PC-9 (cell line): ENCODE measurements around the gene PHF3. TPM values are rescaled to one million over a fixed set of nuclear protein-coding genes. Genes with fewer than 3 reads are reported as not detected.

ENCODE experiments used
- BruUV-seq: library from RNA; stranded (reverse); fragments of 400-500 nt; replicated peaks from 2 replicates; lab custom pipeline; 2021; lab: Mats Ljungman, UMichigan
- CTCF ChIA-PET: fragments of 300-600 bp; sonication (Branson Sonifier 250); formaldehyde crosslinking; loops from one replicate; lab custom pipeline; 2022; ENCODE audit warnings: antibody characterized with exemption; lab: Charles Lee
- POLR2A ChIA-PET: fragments of 300-600 bp; sonication (Branson Sonifier 250); formaldehyde crosslinking; loops from one replicate; lab custom pipeline; 2022; ENCODE audit warnings: antibody characterized with exemption; ENCODE audit not compliant: unreplicated experiment; lab: Charles Lee
- DNase-seq, 2 experiments: peaks; one replicate each; pipeline versions ENCODE4 v3.0.0 to v3.0.0-alpha.2; 2015 to 2022; ENCODE audit warnings: mixed read lengths in 1 of 2
- H2AFZ ChIP-seq: fragments of 200-600 bp; sonication (generic); 2 replicates; pipeline ENCODE4 v1.8.1; 2017; ENCODE audit warnings: antibody characterized with exemption
- H3F3A ChIP-seq: fragments of 200-600 bp; sonication (generic); 2 replicates; pipeline ENCODE4 v1.8.1; 2017; ENCODE audit warnings: antibody characterized with exemption, mild to moderate bottlenecking, low read depth; ENCODE audit not compliant: insufficient read depth
- H3K27ac ChIP-seq: fragments of 200-600 bp; sonication (generic); 2 replicates; pipeline ENCODE4 v1.6.1; 2016; ENCODE audit warnings: mixed run types
- H3K27me3 ChIP-seq: fragments of 200-600 bp; sonication (generic); 2 replicates; pipeline ENCODE4 v1.6.1; 2016; ENCODE audit warnings: low read depth, mixed run types; ENCODE audit not compliant: insufficient read depth
- H3K36me3 ChIP-seq: fragments of 200-600 bp; sonication (generic); 2 replicates; pipeline ENCODE4 v1.6.1; 2016; ENCODE audit warnings: low read depth, mixed run types
- H3K4me1 ChIP-seq: fragments of 200-600 bp; sonication (generic); replicated peaks from 2 replicates; pipeline ENCODE4 v1.6.1; 2016; ENCODE audit warnings: mixed run types; ENCODE audit not compliant: insufficient read depth
- H3K4me2 ChIP-seq: fragments of 200-600 bp; sonication (generic); 2 replicates; pipeline ENCODE4 v1.6.1; 2017; ENCODE audit warnings: mixed run types
- H3K4me3 ChIP-seq: fragments of 200-600 bp; sonication (generic); 2 replicates; pipeline ENCODE4 v1.6.1; 2016; ENCODE audit warnings: mixed run types
- H3K79me2 ChIP-seq: fragments of 200-600 bp; sonication (generic); 2 replicates; pipeline ENCODE4 v1.6.1; 2017; ENCODE audit warnings: low read depth, mixed run types
- H3K9me2 ChIP-seq: fragments of 200-600 bp; sonication (generic); 2 replicates; pipeline ENCODE4 v1.8.1; 2017; ENCODE audit warnings: mild to moderate bottlenecking; ENCODE audit not compliant: insufficient read depth
- H3K9me3 ChIP-seq: fragments of 200-600 bp; sonication (generic); 2 replicates; pipeline ENCODE4 v1.8.1; 2016; ENCODE audit warnings: low read depth; ENCODE audit not compliant: insufficient read depth
- H4K20me1 ChIP-seq: fragments of 200-600 bp; sonication (generic); 2 replicates; pipeline ENCODE4 v1.8.1; 2017; ENCODE audit not compliant: insufficient read depth
- CTCF ChIP-seq: fragments of 200-600 bp; sonication (generic); conservative IDR thresholded peaks from 2 replicates; pipeline ENCODE4 v1.6.1; 2017; ENCODE audit warnings: mixed run types, antibody characterized with exemption, mild to moderate bottlenecking, moderate library complexity
- EZH2 ChIP-seq: fragments of 200-600 bp; sonication (generic); IDR thresholded peaks from 2 replicates; pipeline ENCODE4 v1.8.0; 2017; ENCODE audit warnings: antibody characterized with exemption, low read depth
- intact Hi-C: fragments of 100-400 bp; cut with micrococcal nuclease; formaldehyde crosslinking; loops from one replicate; pipeline ENCODE4 v1.10.0; 2022; ENCODE audit not compliant: unreplicated experiment
- total RNA-seq: library from RNA; stranded (reverse); gene quantifications from 2 replicates; pipeline ENCODE4 v1.2.3, GENCODE V29; 2021

PHF3 gene
- total RNA-seq, 1 experiment from 2014 or later = 67.1 TPM

DNA sequence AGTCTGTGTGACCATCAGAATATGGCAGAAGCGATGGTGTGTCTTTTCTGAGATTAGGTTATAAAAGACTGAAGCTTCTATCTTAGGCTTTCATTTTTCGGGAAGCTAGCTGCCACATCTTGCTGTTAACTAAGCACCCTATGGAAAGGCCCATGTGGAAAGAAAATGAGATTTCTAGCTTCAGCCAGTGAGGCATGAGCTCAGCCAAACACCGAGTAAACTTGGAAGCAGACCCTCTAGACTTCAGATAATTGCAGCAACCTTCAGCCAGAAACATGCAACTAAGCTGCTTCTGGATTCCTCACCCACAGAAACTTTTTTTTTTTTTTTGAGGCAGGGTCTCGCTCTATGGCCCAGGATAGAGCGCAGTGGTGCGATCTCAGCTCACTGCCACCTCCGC is 42.7 kb upstream of the PHF3 start:
- intact Hi-C loops = no loop called here
- Histone ChIP-seq H3K36me3 (no peaks in the 10 kb centered on the region), H3K4me1 (peaks cover 5% of the 10 kb centered on the region), H3K9me2 (no peaks in the 10 kb centered on the region), H4K20me1 (no peaks in the 10 kb centered on the region), H3K9me3 (no peaks in the 10 kb centered on the region), H3K4me2 (no peak overlapping the region), H3K27me3 (no peaks in the 10 kb centered on the region), H3K27ac (no peak overlapping the region), H2AFZ (no peak overlapping the region), H3K79me2 (no peaks in the 10 kb centered on the region), H3F3A (no peaks in the 10 kb centered on the region), H3K4me3 (no peak overlapping the region)
- ChIA-PET CTCF (interaction anchor here (0.6 to 0.7 kb wide), 2 partner anchors 262 to 1066 kb away, joined by 3 read pairs; no protein-coding TSS in a partner anchor), POLR2A (interaction anchor here (0.6 kb wide), 1 partner anchor 42 kb away, joined by 9 read pairs; no protein-coding TSS in a partner anchor)
- DNase-seq = no peak
- no TSS peak for BruUV-seq
- TF ChIP-seq EZH2 = no peak
- TF ChIP-seq CTCF = no peak

DNA sequence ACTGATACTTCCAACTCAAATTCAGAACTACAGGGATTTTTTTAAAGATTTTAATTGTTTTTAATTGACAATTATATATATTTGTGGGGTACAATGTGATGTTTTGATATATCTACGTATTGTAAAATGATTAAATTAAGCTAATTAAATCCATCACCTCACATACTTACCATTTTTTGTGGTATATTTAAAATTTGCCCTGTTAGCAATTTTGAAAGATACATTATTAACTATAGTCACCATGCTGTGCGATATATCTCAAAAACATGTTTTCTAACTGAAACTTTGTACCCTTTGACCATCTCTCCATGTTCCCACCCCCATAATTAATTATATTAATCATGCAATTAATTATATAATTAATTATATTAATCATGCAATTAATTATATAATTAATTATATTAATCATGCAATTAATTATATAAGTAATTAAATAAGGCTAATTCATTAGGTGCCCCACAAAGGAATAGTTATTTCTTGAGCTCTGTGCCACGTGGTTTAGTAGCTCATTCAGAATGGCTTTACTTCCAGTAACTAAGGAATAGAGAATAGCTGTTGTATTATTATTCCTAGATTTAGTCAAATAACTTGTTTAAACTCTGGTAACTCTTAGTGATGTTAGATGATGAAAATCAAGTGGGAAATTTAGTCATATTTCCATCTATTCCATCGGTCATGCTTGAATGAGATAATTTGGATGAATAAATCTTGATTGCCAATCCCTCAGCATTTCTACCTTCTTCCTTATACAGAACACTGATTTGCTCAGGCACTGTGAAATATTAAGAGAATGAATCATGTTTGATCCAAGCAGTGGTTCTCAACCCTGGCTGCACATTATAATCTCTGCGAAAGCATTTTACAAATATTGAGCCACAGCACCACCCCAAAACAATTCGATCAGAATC is 38.2 kb upstream of the PHF3 start:
- Histone ChIP-seq H4K20me1 (no peaks in the 10 kb centered on the region), H3K4me3 (peak overlapping the region; percentile 57), H3K9me2 (no peaks in the 10 kb centered on the region), H3K36me3 (no peaks in the 10 kb centered on the region), H3K27ac (no peak overlapping the region), H3K27me3 (no peaks in the 10 kb centered on the region), H3F3A (no peaks in the 10 kb centered on the region), H3K4me2 (peak overlapping the region; percentile 84), H3K4me1 (peaks cover 7% of the 10 kb centered on the region), H3K79me2 (no peaks in the 10 kb centered on the region), H2AFZ (peak overlapping the region; percentile 80), H3K9me3 (no peaks in the 10 kb centered on the region)
- TF ChIP-seq CTCF (no peak), EZH2 (no peak)
- BruUV-seq = no TSS peak
- POLR2A ChIA-PET = interaction anchor here (0.7 kb wide), 1 partner anchor 246 kb away, joined by 4 read pairs; no protein-coding TSS in a partner anchor
- intact Hi-C loops = loop anchor here (1.0 to 5.0 kb wide), 4 partner anchors 39 to 245 kb away; no protein-coding TSS in a partner anchor
- DNase-seq = peak in 1 of 2 experiments; percentile 58
- CTCF ChIA-PET = interaction anchor here (0.6 to 2.1 kb wide), 4 partner anchors 91 to 245 kb away, joined by 3 to 18 read pairs (median 4); no protein-coding TSS in a partner anchor
